ENCODE measurements around the gene TMEM245. TPM values are rescaled to one million over a fixed set of nuclear protein-coding genes. Genes with fewer than 3 reads are reported as not detected.

Gene TMEM245
- total RNA-seq, 1 experiment from 2014 or later = 23.7 TPM

- ChIA-PET CTCF (no interaction called here), POLR2A (ENCODE audit: unreplicated experiment) (no interaction called here)
- no peak overlapping the region for H3K27ac ChIP-seq (ENCODE audit: low read length)
- TF ChIP-seq EZH2phosphoT487 (IDR thresholded peaks at IDR 0.05; ENCODE audit: borderline replicate concordance, low read length) (no peak), CTCF (conservative IDR thresholded peaks at IDR 0.05; ENCODE audit: low read depth, low read length) (no peak), EZH2 (IDR thresholded peaks at IDR 0.05; ENCODE audit: low read length, unreplicated experiment) (no peak)
- no peak for DNase-seq
- no peak for ATAC-seq
- H3F3A ChIP-seq (ENCODE audit: low read length, unreplicated experiment) = no peaks in the 10 kb centered on the region
- BruUV-seq (replicated peaks) = no TSS peak
- H3K79me2 ChIP-seq (ENCODE audit: low read length) = 0 out of 2 replicates have a peak, but pooled peaks cover 7% of the 10 kb centered on the region
- no peaks in the 10 kb centered on the region for H3K27me3 ChIP-seq (ENCODE audit: low read length)
- H3K4me3 ChIP-seq (ENCODE audit: low read length) = no peak overlapping the region
- no peak overlapping the region for H3K9ac ChIP-seq (ENCODE audit: low read length)
- H4K20me1 ChIP-seq (ENCODE audit: low read length) = no peaks in the 10 kb centered on the region
- intact Hi-C loops (cut with micrococcal nuclease) = no loop called here
- H3K4me2 ChIP-seq (ENCODE audit: low read length) = no peak overlapping the region
- H3K9me3 ChIP-seq (ENCODE audit: low read length) = no peaks in the 10 kb centered on the region
- no peak overlapping the region for H2AFZ ChIP-seq (ENCODE audit: low read length)
- H3K9me2 ChIP-seq (replicated peaks; ENCODE audit: low read length) = no peaks in the 10 kb centered on the region
- H3K4me1 ChIP-seq (ENCODE audit: insufficient read depth, low read length) = peaks cover 3% of the 10 kb centered on the region; the same call in 1 of the 2 replicates
- peaks cover 29% of the 10 kb centered on the region for H3K36me3 ChIP-seq (ENCODE audit: low read depth, low read length)
Measured at GRCh38 chr9:109088221-109088620, 31.5 kb downstream of the TMEM245 start.

- Histone ChIP-seq H4K20me1 (ENCODE audit: low read length) (no peaks in the 10 kb centered on the region), H3F3A (ENCODE audit: low read length, unreplicated experiment) (no peaks in the 10 kb centered on the region), H3K27me3 (ENCODE audit: low read length) (no peaks in the 10 kb centered on the region), H2AFZ (ENCODE audit: low read length) (no peak overlapping the region), H3K27ac (ENCODE audit: low read length) (no peak overlapping the region), H3K79me2 (ENCODE audit: low read length) (0 out of 2 replicates have a peak, but pooled peaks cover 6% of the 10 kb centered on the region), H3K9me2 (replicated peaks; ENCODE audit: low read length) (no peaks in the 10 kb centered on the region), H3K4me3 (ENCODE audit: low read length) (no peak overlapping the region), H3K9ac (ENCODE audit: low read length) (no peak overlapping the region), H3K4me1 (ENCODE audit: insufficient read depth, low read length) (peaks cover 3% of the 10 kb centered on the region; the same call in 1 of the 2 replicates), H3K9me3 (ENCODE audit: low read length) (no peaks in the 10 kb centered on the region), H3K4me2 (ENCODE audit: low read length) (no peak overlapping the region), H3K36me3 (ENCODE audit: low read depth, low read length) (peaks cover 29% of the 10 kb centered on the region)
- no TSS peak for BruUV-seq (replicated peaks)
- ChIA-PET CTCF (no interaction called here), POLR2A (ENCODE audit: unreplicated experiment) (no interaction called here)
- intact Hi-C loops (cut with micrococcal nuclease) = no loop called here
- DNase-seq = no peak
- ATAC-seq = no peak
- TF ChIP-seq EZH2 (IDR thresholded peaks at IDR 0.05; ENCODE audit: low read length, unreplicated experiment) (no peak), EZH2phosphoT487 (IDR thresholded peaks at IDR 0.05; ENCODE audit: borderline replicate concordance, low read length) (no peak), CTCF (conservative IDR thresholded peaks at IDR 0.05; ENCODE audit: low read depth, low read length) (no peak)
Measured at GRCh38 chr9:109087795-109088194, 32.0 kb downstream of the TMEM245 start.

- no peak overlapping the region for H3K4me2 ChIP-seq (ENCODE audit: low read length)
- peaks cover 25% of the 10 kb centered on the region for H3K36me3 ChIP-seq (ENCODE audit: low read depth, low read length)
- no peaks in the 10 kb centered on the region for H3F3A ChIP-seq (ENCODE audit: low read length, unreplicated experiment)
- TF ChIP-seq EZH2 (IDR thresholded peaks at IDR 0.05; ENCODE audit: low read length, unreplicated experiment) = no peak
- TF ChIP-seq EZH2phosphoT487 (IDR thresholded peaks at IDR 0.05; ENCODE audit: borderline replicate concordance, low read length) = no peak
- TF ChIP-seq CTCF (conservative IDR thresholded peaks at IDR 0.05; ENCODE audit: low read depth, low read length) = no peak; the same call in 1 of the 2 replicates
- H3K4me1 ChIP-seq (ENCODE audit: insufficient read depth, low read length) = peaks cover 3% of the 10 kb centered on the region; the same call in 1 of the 2 replicates
- ATAC-seq (peak; percentile 68), DNase-seq (peak; percentile 40)
- POLR2A ChIA-PET (ENCODE audit: unreplicated experiment) = no interaction called here
- H4K20me1 ChIP-seq (ENCODE audit: low read length) = no peaks in the 10 kb centered on the region
- no peaks in the 10 kb centered on the region for H3K9me2 ChIP-seq (replicated peaks; ENCODE audit: low read length)
- no TSS peak for BruUV-seq (replicated peaks)
- H3K27me3 ChIP-seq (ENCODE audit: low read length) = no peaks in the 10 kb centered on the region
- no peaks in the 10 kb centered on the region for H3K9me3 ChIP-seq (ENCODE audit: low read length)
- no peak overlapping the region for H2AFZ ChIP-seq (ENCODE audit: low read length)
- no peak overlapping the region for H3K9ac ChIP-seq (ENCODE audit: low read length)
- intact Hi-C loops (cut with micrococcal nuclease) = no loop called here
- H3K79me2 ChIP-seq (ENCODE audit: low read length) = 0 out of 2 replicates have a peak, but pooled peaks cover 6% of the 10 kb centered on the region
- CTCF ChIA-PET = interaction anchor here (0.5 kb wide), 1 partner anchor 1240 kb away, joined by 4 read pairs; no protein-coding TSS in a partner anchor
- H3K27ac ChIP-seq (ENCODE audit: low read length) = 0 out of 2 replicates have a peak overlapping the region, but pooled peaks have one; percentile 12
- H3K4me3 ChIP-seq (ENCODE audit: low read length) = no peak overlapping the region
Measured at GRCh38 chr9:109086221-109086620, 33.5 kb downstream of the TMEM245 start.

All from PC-3 (cell line).